MCF 10A (cell line): ENCODE results near the gene VPS37C. TPM values are rescaled to one million over a fixed set of nuclear protein-coding genes. Genes with fewer than 3 reads are reported as not detected.

Experiments
- BruUV-seq: library from RNA; stranded (reverse); fragments of 400-500 nt; replicated peaks from 2 replicates; lab custom pipeline; 2021; lab: Mats Ljungman, UMichigan
- CTCF ChIA-PET: fragments of 300-600 bp; sonication (Branson Sonifier 250); formaldehyde crosslinking; extraction: SDS; loops from one replicate; lab custom pipeline; 2021; ENCODE audit warnings: antibody characterized with exemption, inconsistent platforms; lab: Yijun Ruan, JAX
- POLR2A ChIA-PET: fragments of 300-600, 350-650 bp; sonication (Branson Sonifier 250); formaldehyde crosslinking; extraction: SDS; loops from one replicate; lab custom pipeline; 2020; ENCODE audit warnings: antibody characterized with exemption, inconsistent platforms; lab: Yijun Ruan, JAX
- DNase-seq: peaks from one replicate; pipeline ENCODE4 v3.0.0-alpha.2; 2018; ENCODE audit not compliant: unreplicated experiment
- H3K27ac Mint-ChIP-seq: one replicate; pipeline ENCODE4 v1.8.0; 2022; ENCODE audit warnings: mild to moderate bottlenecking, low read depth, mixed read lengths; ENCODE audit not compliant: unreplicated experiment
- H3K27me3 Mint-ChIP-seq: one replicate; pipeline ENCODE4 v1.8.0; 2022; ENCODE audit warnings: mixed read lengths; ENCODE audit not compliant: insufficient read depth, unreplicated experiment
- H3K36me3 Mint-ChIP-seq: one replicate; pipeline ENCODE4 v1.8.0; 2022; ENCODE audit warnings: mild to moderate bottlenecking, moderate library complexity, mixed read lengths; ENCODE audit not compliant: insufficient read depth, unreplicated experiment
- H3K4me1 Mint-ChIP-seq: one replicate; pipeline ENCODE4 v1.8.0; 2022; ENCODE audit warnings: mixed read lengths; ENCODE audit not compliant: insufficient read depth, unreplicated experiment
- H3K4me3 Mint-ChIP-seq: one replicate; pipeline ENCODE4 v1.8.0; 2022; ENCODE audit warnings: mild to moderate bottlenecking, moderate library complexity, mixed read lengths; ENCODE audit not compliant: unreplicated experiment
- H3K9me3 Mint-ChIP-seq: one replicate; pipeline ENCODE4 v1.8.0; 2022; ENCODE audit warnings: mixed read lengths; ENCODE audit not compliant: unreplicated experiment
- CTCF ChIP-seq: fragments of 200-600 bp; IDR thresholded peaks from one replicate; pipeline ENCODE4 v1.8.0; 2022; ENCODE audit warnings: antibody characterized with exemption, mild to moderate bottlenecking; ENCODE audit not compliant: unreplicated experiment
- intact Hi-C: fragments of 100-400 bp; cut with micrococcal nuclease; formaldehyde crosslinking; loops from 2 replicates; pipeline ENCODE4 v1.14.1; 2022
- total RNA-seq: library from RNA; stranded (reverse); gene quantifications from 2 replicates; pipeline ENCODE4 v1.2.3, GENCODE V29; 2022

The VPS37C gene
- total RNA-seq, 1 experiment from 2014 or later: 23.3 TPM

DNA sequence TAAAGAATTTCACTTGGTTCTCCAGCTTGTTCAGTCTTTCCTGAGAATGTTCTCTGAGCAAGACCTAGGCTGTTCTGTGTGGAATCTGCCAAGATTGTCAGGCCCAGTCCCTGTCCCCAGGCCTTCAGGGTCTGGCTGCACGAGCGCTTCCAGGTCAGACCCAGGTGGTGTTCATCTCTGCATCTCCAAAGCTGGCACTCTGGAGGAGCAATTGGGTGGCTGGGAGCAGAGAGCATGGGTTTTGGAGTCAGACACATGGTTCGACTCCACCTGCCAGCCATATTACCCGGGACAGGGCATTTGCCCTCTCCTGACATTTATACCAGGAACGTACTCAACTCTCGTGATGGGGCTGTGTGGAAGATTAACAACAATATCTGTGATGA, 50.2 kb downstream of the VPS37C start:
- Mint-ChIP-seq H3K9me3 (no peaks in the 10 kb centered on the region), H3K4me3 (no peak overlapping the region), H3K27me3 (no peaks in the 10 kb centered on the region), H3K4me1 (no peaks in the 10 kb centered on the region), H3K36me3 (no peaks in the 10 kb centered on the region), H3K27ac (no peak overlapping the region)
- CTCF ChIA-PET: interaction anchor here (0.6 to 5.2 kb wide), 3 partner anchors 18 to 280 kb away, joined by 3 to 54 read pairs (median 3); no protein-coding TSS in a partner anchor
- no TSS peak for BruUV-seq
- TF ChIP-seq CTCF: no peak
- POLR2A ChIA-PET: no interaction called here
- DNase-seq: no peak
- intact Hi-C loops: no loop called here

DNA sequence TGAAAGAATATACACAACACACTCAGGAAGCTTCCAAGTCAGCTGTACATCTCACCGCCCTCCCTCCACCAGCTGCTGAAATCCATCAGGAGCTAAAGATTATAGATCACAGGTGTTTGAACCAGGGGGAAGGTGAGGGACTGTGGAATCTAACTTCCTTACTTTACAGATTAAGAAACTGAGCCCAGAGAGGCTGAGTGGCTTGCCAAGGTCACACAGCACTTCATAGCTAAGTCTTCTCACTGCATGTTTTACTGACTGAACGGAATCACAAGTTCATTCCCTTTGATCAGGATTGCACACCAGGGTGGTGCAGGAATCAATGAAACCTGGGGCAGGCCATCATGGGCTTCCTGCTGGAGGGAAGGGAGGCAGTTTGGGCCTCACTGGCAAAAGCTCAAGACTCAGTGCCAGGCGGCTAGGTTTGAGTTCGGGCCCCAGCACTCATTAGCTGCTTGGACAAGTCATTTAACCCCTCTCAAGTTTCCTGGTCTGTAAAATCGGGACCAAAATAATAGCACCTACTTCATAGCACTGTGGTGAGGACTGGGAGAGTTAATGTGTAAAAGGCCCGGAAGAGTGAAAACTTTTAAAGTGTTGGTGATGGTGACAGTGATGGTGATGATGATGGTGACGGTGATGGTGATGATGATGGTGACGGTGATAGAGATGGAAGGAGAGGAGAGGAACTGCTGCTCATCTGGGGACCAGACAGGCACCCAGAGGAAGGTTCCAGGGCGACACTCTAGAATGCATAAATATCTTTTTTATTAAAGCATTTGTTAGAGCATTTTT, 50.8 kb downstream of the VPS37C start:
- H3K27me3 Mint-ChIP-seq: no peaks in the 10 kb centered on the region
- no peak overlapping the region for H3K4me3 Mint-ChIP-seq
- intact Hi-C loops: no loop called here
- H3K4me1 Mint-ChIP-seq: no peaks in the 10 kb centered on the region
- ChIA-PET POLR2A (no interaction called here), CTCF (interaction anchor here (5.2 kb wide), 1 partner anchor 18 kb away, joined by 54 read pairs; no protein-coding TSS in a partner anchor)
- DNase-seq: no peak
- no TSS peak for BruUV-seq
- no peaks in the 10 kb centered on the region for H3K36me3 Mint-ChIP-seq
- H3K9me3 Mint-ChIP-seq: no peaks in the 10 kb centered on the region
- no peak overlapping the region for H3K27ac Mint-ChIP-seq
- TF ChIP-seq CTCF: no peak

GRCh38 chr11:61109671-61110070, 51.6 kb downstream of the VPS37C start:
- Mint-ChIP-seq H3K27me3 (no peaks in the 10 kb centered on the region), H3K27ac (no peak overlapping the region), H3K9me3 (no peaks in the 10 kb centered on the region), H3K4me3 (no peak overlapping the region), H3K36me3 (no peaks in the 10 kb centered on the region), H3K4me1 (no peaks in the 10 kb centered on the region)
- no peak for DNase-seq
- TF ChIP-seq CTCF: no peak
- BruUV-seq: no TSS peak
- intact Hi-C loops: no loop called here
- ChIA-PET POLR2A (no interaction called here), CTCF (interaction anchor here (5.2 kb wide), 1 partner anchor 19 kb away, joined by 54 read pairs; no protein-coding TSS in a partner anchor)

DNA sequence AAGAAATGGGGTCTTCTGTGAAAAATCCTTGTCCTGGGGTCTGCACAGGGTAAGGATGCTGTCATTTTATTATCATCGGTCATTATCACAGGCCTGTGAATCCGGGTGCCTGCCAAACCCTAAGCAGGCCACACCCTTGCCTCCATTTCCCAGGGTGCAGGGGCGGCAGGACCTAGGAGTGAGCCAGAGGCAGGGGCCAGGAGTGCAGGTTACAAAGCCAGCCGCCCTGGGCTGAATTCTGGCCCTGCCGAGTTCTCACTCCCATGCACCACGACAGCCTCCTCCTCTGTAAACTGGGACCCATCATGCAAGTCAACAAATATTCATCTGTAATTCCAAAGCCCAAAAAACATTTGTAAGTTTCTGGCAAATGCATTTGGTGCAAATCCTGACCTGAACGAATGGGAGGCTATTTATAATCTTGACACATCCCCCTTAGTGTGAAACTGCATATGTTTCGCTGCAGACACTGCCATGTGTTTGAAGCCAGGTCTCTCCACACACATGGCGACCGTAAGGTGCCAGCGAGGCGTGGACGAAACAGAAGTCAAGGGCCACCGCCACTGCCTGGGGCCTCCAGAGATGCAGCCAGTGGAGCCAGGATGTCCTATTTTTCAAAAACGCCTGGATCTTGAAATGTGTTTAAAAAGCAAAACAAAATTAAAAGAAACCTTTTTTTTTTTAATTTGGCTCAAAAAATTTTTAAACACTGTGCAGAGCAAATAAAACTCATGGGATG, 52.2 kb downstream of the VPS37C start:
- DNase-seq: no peak
- Mint-ChIP-seq H3K27ac (no peak overlapping the region), H3K4me3 (no peak overlapping the region), H3K9me3 (no peaks in the 10 kb centered on the region), H3K36me3 (no peaks in the 10 kb centered on the region), H3K27me3 (no peaks in the 10 kb centered on the region), H3K4me1 (no peaks in the 10 kb centered on the region)
- no TSS peak for BruUV-seq
- TF ChIP-seq CTCF: no peak
- ChIA-PET POLR2A (no interaction called here), CTCF (no interaction called here)
- intact Hi-C loops: no loop called here
